Fibroblast of gingiva (primary cell): Measurements from ENCODE around the gene GNS.
"Not testable (repeated sequence)": the region's sequence is repeated elsewhere in the genome, so short reads cannot be mapped to it uniquely, and the experiment has no call there.

Experiments used
- DNase-seq: peaks from one replicate; pipeline ENCODE4 v3.0.0-alpha.2; 2011; ENCODE audit warnings: low read depth

Gene GNS

DNA sequence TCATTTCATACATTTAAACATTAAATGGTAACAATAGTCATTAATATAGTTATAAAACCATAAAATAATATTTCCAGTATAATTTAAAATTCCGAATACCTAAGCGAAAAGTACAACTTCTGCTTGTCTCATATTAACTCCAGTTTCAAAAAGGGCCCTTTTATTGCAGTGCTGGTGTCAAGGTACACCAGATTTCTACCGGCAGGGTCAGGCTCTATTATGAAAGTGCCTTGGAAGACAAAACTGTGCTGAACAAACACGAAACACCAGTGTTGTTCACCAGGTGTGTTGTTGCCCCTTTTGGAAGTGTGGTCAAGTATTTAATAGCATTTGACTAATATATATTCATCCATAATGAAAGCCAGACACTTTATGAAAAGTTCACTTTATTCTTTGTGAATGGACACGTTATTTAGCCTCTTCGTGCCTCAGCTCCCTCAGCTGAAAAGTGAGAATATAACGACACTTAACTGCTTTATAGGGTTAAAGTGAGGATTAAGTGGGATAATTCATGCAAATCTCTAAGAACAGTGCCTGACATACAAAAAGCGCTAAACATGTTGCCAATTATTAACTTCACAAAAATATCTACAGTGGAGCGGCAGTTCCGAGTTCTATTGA, 20.3 kb upstream of the GNS start:
- no peak for DNase-seq

DNA sequence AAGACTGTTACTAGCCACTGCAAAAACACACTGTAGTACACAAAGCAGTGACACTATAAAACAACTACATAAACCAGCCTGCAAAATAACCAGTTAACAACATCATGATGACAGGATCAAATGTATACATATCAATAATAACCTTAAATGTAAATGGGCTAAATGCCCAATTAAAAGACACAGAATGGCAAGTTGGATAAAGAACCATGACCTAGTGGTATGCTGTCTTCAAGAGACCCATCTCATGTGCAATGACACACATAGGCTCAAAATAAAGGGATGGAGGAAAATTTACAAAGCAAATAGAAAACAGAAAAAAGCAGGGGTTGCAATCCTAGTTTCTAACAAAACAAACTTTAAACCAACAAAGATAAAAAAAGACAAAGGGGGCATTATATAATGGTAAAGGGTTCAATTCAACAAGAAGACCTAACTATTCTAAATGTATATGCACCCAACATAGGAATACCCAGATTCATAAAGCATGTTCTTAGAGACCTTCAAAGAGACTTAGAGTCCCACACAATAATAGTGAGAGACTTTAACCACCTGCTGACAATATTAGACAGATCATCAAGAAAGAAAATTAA, 16.0 kb upstream of the GNS start:
- DNase-seq, result not testable (repeated sequence)

DNA sequence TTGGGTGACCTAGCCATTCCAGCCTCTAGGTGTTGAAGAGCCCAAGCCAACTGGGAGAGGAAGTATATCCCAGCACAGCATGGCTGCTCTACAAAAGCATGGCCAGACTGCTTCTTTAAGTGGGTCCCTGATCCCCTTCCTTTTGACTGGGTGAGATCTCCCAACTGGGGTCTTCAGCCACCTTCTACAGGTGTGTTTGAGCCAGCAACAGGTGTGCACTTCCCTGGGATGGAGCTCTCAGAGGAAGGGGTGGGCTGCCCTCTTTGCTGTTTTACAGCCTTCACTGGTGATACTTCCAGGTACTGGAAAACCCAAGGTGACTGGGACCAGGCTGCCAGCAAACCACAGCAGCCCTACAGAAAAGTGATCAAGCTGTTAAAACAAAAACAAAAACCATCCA, 14.2 kb upstream of the GNS start:
- no peak for DNase-seq

DNA sequence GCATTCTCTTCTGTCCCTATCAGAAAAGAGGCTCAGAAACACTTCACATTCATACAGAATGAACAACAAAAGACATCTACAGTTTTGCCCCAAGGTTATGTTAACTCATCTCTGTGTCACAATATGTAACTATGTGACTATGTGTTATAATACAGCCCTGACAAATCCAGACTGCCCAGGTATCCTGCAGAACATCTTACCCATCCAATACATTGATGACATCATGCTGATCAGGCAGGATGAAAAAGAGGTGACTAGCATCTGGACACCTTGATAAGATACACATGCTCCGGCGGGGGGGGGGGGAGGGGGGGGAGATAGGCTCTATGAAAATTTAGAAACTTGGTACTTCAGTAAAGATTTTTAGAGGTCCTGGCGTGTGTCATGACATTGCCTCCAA, 8.3 kb upstream of the GNS start:
- DNase-seq, result no peak

DNA sequence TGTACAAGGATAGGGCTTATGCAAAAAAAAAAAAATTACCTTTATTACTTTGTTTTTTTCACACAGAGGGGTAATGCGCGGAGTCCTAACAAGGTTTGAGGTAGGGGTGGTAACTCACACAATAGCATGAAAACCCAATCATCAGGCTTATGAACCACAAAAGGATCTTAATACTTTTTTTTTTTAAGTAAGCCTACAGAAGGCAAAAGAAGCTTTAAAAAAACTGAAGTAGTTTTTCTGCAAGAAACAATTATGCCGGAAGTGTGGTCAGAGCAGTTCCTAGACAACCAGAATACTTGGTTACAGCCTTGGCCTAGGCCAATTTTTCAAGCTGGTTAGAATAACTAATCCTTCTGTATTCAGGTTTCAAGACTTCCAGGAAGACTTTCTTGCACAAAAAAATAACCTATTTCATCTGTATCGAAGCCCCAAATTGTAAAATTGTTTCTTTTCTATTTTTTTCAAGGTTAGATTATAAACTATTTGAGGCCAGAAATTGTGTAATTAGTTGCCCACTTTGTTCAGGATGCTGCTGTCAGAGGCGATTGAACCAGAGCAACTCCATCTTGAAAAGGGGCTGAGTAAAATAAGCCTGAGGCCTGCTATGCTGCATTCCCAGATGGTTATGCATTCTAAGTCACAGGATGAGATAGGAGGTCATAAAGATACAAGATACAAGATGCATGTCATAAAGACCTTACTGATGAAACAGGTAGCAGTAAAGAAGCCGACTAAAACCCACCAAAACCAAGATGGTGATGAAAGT, 1.8 kb upstream of the GNS start:
- no peak for DNase-seq

DNA sequence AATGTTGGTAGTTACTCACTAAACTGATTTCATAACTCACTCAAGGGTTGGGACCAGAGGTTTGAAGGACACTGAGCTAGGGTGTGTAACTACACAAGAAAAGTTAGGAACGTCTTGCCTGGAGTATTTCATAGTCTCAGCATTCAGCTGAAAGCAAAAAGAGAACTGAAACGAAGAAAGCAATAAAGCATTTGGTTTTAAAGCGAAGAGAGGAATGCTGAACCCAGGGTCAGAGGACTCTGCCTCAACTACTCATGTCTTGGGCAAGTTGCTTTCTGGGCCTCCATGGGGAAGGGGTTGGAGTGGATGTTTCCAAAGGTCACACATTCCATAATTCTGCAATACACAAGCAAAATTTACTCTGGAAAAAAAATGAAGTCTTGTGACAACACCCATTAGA, 1.4 kb downstream of the GNS start:
- DNase-seq, result no peak

DNA sequence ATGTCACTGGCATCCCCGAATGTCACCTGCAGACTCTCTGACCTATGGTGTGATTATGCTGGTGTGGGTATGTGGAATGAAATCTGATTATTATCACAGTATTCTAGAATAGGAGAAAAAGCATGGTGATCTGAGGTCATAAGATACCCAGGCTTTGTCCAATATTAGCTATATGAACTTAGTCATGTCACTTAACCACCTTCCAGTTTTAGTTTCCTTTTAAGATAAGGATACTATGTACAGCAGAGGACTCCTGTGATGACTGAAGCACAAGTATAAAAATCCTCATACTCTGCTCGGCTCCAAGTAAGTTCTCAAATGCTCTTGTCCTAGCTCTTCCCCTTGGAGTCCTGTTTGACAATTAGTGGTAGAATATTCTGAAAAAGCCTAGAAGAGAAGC, 2.8 kb downstream of the GNS start:
- no peak for DNase-seq

DNA sequence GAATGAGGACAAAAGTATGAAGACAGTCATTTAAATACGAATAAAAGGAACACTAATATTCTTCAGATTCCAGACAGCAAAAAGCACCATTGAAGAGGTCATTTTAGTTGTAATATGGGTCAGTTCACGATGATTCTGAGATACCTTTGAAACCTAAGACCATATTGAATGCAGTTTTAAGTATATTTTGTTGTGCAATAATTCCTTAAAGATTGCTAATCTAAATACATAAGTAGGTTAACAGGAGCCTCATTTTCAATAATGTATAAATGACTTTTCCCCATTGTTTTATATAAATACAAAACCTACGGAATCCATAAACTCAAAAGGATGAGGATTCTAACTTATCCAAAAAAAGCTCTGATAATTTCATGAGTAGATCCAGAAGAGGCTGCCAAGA, 5.8 kb downstream of the GNS start:
- no peak for DNase-seq

DNA sequence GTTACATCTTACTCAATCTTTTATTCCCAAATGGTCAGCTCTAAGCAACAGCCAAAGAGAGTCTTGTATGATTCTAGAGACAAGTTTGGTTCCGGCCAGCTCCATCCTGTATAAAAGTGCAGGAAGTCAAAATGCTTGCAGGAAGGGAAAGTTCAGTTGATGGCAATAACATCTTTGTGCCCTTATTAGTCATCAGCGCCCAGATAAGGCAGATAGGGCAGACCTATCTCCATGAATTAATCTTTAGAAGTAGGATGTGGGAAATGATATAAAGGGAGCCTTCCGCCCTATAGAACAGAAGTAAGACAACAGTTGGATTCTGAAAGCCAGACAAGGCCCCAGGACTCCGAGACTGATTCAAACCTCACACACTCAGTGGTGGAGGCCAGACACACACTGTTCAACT, 6.4 kb downstream of the GNS start:
- DNase-seq, result no peak

DNA sequence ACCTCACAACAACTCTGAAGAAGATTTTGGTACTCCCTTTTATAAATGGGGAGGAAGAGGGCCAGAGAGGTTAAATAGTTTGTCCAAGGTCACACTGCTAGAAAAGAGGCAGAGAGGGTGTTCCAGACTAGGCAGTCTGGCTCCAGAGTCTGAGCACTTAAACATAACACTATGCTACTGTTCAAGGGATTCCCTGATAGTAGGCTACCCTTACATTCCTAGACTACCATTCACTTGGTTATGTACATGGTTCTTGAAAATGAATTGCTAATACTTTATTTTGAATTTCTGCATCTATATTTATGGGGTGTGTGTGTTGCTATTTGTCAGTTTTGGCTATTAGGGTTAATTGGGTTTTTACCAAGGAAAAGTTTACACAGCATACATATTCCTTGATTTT, 7.2 kb downstream of the GNS start:
- no peak for DNase-seq

DNA sequence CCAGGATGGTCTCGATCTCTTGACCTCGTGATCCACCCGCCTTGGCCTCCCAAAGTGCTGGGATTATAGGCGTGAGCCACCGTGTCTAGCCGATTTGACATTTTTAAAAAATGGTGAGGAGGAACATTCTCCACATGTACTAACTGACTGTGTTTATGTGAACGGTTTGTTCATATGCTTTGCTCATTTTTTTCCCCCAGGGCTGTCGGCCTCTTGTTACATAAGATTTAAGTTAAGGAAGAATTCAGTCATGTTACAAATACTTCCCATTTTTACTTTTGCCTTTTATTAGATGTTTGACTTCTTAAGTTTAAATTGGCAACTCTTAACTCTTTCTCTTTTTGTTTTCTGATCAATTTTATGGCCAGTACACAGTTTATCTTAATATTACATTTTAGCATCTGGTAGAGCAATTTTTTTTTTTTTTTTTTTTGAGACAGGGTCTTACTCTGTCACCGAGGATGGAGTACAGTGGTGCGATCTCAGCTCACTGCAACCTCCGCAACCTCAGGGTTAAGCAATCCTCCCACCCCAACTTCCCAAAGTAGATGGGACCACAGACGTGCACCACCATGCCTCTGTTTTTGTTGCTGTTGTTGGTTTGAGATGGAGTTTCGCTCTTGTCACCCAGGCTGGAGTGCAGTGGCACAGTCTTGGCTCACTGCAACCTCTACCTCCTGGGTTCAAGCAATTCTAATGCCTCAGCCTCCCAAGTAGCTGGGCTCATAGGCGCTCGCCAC, 9.6 kb downstream of the GNS start:
- DNase-seq, result no peak

DNA sequence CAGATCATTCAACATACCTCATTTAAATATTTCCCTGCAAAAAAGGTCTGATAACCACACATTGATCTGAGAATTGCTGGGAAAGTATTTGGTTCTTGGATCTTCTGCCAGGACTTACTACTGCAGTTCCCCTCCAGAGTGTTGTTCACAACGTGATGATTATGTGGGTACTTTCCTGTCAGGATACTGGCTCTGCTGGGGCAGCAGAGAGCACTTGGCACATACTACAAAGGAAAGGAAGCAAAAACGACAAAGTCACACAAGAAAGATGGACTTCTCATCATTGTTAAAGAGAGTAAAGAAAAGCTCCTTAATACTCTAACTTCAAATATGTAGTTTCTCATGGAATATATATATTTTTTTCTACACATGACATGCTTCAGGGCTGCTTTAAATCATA, 11.5 kb downstream of the GNS start:
- no peak for DNase-seq

DNA sequence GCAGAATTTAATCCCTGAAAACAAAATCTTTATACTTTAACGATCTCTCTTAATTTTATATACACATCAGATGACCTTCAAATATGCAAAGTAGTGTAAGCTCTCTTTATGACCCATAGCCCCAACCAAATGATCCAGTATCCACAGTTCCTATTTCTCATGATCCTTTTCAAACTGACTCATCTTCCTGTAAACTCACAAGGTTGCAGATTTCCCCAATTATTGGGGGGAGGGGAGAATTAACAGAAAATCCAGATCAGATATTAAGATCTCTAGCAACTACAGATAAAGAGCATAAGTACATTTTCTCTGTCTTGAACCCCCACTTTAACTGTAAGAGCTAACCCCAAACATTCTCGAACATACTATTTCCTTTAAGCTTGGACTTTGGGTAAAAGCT, 12.5 kb downstream of the GNS start:
- peak; percentile 13 for DNase-seq

DNA sequence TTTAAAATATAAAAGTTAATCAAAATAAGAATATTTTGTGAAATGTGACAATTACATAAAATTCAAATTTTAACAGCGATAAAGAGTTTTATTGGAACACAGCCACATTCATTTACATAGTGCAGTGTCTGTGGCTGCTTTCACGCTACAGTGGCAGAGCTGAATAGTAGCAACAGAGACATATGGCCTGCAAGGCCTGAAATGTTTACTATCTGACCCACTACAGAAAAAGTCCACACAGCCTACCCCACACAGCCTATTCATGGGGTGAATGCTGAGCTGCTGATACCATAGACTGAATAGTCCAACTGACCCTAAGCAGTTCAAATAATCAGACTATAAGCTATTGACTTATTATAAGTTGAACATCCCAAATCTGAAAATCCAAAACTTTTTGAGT, 13.2 kb downstream of the GNS start:
- no peak for DNase-seq

DNA sequence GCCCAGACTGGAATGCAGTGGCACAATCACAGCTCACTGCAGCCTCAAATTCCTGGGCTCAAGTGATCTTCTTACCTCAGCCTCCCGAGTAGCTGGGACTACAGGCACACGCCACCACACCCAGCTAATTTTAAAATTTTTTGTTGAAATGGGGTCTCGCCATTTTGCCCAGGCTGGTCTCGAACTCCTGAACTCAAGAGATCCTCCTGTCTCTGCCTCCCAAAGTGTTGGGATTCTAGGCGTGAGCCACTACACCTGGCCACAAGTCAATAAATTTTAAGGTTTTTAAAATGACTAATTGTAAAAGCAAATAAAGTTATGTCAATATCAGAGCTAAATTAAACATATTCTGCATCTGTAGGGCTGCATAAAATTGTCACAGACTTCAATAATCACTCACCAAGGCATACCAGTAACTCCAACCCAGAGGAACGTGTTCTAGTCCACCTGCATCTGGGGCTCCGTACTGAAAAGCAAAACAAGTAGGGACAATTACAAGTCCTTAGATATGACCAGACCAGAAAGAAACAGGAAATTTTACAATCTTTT, 13.9 kb downstream of the GNS start:
- no peak for DNase-seq

DNA sequence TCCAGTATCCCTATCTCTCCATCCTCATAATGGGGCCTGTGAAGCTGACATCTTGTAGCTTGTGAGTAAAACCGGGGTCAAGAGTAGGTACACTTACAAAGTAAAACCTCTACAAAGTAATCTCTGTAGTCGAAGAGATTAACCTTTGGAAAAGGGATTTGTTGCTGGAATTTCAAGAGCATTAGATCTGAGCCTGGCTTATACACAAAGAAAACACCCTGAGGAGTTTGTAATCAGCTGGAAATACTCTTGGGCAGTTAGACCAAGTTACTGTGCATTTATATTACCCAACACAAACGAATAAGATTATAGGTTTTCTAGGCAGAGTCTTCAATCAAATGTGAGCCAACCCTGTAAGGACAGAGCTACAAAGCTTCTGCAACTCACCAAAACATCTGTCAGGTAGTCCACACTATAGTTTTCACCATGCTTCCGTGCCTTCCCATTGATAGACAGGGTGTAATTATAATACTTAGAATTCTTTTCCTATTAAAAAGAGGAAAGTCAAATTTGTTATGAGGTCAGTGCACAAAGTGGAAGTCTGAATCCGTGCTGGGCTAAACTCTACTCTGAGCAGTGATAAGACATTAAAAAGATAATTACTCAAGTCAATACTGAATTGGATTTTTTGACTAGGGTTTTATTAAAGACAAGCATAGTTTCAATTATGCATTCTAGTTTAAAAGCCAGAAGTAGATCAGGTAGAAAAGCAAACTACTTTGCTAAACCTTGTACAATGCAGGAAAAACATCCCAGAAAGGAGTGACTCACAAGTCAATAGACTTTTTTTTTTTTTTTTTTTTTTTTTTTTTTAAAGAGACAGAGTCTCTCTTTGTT, 14.6 kb downstream of the GNS start:
- peak; percentile 11 for DNase-seq

DNA sequence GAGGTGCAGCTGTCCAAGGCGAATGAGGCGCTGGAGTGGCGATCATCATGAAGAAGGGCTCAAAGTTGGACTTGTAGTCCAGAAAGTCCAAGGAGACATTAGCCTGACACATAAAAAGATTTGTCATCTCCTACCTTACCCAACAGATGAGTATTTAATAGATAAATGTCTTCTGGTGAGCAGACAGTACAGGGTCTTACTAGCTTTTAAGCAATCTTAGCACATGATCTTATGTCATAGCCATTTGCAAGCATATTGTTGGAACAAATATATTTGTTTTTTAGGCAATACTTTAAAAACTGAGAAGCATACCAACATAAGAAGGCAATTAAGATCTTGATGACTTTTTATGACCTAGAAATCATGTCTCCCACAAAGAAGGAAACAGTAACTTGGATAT, 16.0 kb downstream of the GNS start:
- DNase-seq, result no peak

DNA sequence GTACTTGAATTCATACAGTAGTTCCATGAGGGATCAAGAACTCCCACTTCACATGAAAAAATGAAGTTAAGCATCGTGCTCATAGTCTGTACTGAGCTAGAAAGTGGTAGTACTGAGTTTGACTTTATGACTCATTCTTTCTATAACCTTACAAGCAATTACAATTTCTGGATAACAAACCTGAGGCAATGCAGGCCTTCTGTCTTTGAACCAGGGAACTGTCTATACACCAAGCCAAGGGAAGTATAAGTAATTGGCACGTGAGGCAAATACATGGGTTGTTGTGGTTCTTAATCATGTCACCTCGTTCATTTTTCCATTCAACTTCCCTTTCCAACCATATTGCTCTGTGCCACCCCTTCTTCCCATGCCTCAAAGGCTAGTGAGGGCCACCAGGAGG, 16.8 kb downstream of the GNS start:
- no peak for DNase-seq

DNA sequence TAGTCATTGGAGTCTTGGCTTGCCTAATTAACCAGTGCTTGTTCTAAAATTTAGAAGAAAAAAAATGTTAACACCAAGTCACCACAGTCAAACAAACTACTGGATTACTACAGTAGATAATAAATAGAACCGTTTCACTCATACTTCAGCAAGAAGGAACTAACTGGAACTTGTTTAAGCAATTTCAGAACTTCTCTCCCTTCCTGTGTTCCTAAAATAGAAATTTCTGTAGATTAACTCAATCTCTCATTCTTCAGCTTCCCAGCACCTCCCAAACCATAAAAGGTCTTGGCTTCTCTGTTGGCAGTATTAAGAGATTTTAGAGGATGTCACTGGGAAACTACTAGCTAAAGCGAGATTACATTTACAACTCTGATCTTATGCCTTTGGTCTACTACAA, 18.6 kb downstream of the GNS start:
- no peak for DNase-seq

DNA sequence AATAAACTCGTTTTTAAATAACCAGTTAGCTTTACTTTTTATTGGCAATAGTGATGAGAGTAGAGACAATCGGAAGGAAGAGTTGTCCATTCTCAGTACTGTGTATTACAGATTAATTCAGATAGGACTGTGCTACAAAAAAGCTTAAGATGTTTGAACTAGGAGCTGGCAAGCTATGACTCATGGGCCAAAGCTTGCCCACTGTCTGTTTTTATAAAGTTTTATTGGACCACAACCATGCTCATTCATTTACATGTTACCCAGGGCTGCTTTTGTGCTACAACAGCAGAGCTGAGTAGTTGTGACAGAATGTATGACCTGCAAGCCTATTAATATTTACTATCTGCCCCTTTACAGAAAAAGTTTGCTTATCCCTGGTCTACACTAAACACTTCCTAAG, 19.4 kb downstream of the GNS start:
- DNase-seq, result no peak

DNA sequence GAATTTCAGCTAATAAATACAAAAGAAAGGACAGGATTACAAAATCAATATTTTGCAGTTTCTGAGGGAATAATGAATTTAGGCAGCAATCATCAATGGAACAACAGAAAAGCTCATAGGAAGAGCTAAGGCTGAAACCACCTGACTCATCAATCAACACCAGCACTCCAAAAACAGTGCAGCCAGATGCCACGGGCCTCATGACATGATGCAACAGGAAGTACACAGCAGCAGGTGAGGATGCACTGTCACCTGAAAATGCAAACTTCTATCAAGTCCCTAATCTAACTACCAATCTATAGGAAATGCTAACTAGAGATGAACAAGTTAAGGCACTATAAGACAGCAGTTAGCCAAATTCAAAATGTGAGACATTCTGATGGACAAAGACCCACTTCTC, 21.7 kb downstream of the GNS start:
- no peak for DNase-seq

DNA sequence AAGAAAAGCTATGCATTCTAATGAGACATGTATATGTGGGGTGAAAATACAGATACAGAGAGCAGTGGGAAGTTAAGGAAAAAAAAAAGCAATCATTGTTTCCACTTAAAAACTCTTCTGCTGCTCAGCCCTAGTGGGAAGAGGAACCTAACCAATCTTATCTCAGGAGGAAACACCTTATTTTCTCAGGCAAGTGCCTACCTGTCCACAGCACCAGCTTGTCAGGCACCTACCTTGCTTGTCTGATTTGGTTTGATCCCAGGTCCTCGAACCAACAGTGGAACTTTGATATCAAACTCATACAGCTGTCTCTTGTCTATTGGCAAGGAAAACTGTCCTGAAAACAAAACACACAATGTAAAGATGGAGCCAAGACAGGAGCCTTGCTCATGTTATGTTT, 22.4 kb downstream of the GNS start:
- DNase-seq, result no peak
